CD4-positive, alpha-beta T cell treated with Interleukin-17A for 1 hour (primary cell): ENCODE results near the gene COQ6.
"Not testable (repeated sequence)": the region's sequence is repeated elsewhere in the genome, so short reads cannot be mapped to it uniquely, and the experiment has no call there.

ENCODE experiments used
- DNase-seq: peaks from one replicate; pipeline ENCODE4 v3.0.0-alpha.2; 2020

The COQ6 gene

GRCh38 chr14:73988656-73989055 lies 38.6 kb downstream of the COQ6 start:
- DNase-seq = not testable (repeated sequence)

GRCh38 chr14:73991092-73991491 lies 41.0 kb downstream of the COQ6 start:
- DNase-seq = no peak

GRCh38 chr14:73994926-73995325 lies 44.8 kb downstream of the COQ6 start:
- DNase-seq = not testable (repeated sequence)

DNA sequence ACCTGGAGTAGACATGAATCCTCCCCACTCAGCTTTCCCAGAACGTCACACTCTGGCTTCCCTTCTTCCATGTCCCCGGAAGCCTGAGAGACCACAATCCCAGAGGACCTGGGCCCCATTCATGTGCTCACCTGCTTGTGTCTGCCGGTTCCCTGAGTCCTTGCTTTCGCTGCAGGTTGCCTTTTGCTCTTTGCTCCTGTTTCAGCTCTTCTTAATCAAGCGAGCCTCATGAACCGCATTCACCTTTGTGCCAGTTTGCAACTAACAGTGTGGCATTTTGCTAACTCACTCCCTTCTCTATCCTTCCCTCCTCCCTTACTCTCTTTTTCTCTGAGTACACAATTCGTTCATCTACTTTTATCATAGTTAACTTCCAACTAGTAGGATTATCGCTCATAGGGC lies 45.9 kb downstream of the COQ6 start:
- DNase-seq = no peak

DNA sequence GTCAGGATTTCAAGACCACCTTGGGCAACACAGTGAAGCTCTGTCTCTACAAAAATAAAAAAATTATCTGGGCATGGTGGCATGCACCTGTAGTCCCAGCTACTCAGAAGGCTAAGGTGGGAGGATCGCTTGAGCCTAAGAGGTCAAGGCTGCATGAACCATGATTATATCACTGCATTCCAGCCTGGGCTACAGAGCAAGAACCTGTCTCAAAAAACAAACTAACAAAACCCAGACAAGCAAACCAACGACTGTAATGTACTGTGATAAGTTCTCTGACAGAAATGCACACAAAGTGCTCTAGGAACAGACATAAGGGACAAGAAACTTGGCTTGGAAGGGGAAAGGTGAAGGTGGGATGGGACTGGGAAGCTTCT lies 46.6 kb downstream of the COQ6 start:
- DNase-seq = no peak

DNA sequence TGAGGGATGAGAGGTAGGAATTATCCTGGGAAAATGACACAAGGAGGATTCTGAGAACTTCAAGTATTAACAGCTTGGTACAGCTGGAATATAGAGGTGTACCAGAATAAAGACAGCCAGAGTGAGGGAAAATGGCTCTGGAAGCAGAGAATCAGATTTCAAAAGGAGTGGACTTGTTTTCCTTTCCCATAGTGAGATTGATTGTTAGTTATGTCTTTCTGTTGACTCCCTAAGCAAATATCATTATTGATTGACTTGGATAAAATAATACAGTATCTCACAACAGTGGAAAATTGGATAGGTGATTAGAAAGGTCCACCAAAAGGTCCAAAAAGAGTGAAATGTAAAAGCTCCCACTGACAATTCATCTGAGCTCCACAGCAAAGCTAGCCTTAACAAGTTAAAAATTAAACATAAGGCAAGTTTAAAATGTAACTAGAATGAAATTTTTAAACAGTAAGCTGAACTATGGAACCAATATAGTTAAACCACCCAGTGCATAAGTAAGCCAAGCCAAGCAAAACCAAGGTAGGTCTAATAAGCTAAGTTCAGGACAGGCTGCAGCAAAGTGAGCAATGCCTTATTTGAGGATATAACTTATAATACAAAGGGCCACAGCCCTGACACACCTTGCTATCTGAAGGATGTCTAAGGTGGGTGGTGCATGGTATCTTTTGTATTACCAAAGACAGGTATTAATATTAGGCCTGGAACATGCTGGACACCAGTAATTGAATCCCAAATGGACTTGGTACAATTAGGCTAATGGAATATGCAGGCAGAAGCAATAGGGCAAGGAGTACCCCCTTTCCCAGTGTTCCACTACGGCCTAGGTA lies 47.2 kb downstream of the COQ6 start:
- no peak for DNase-seq

DNA sequence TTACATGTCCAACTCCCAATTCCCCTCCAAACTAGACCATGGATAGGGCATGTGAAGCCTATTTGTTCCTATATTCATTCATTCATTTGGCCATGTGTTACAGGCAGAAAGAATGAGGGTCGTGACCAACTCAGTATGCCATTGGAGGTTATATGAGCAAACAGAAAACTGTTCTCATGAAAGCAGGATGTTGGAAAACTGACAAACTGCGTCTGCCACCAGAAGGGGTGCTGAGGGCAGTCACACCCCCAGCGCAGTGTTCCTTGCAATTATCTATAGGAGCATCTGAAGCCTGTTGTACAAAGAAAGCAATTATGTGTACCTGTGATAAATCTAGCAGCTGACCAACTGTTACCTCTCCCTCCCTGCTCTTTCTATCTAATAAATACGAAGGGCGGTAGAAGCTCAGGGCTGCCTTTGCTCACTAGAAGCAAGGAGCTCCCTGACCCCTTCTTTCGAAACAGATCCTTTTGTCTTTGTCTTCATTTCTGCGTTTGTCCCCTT lies 47.9 kb downstream of the COQ6 start:
- no peak for DNase-seq

- no peak for DNase-seq
These were observed 48.6 kb downstream of the COQ6 start for GRCh38 chr14:73998726-73999125.

GRCh38 chr14:74005664-74006063 lies 55.6 kb downstream of the COQ6 start:
- DNase-seq = not testable (repeated sequence)

DNA sequence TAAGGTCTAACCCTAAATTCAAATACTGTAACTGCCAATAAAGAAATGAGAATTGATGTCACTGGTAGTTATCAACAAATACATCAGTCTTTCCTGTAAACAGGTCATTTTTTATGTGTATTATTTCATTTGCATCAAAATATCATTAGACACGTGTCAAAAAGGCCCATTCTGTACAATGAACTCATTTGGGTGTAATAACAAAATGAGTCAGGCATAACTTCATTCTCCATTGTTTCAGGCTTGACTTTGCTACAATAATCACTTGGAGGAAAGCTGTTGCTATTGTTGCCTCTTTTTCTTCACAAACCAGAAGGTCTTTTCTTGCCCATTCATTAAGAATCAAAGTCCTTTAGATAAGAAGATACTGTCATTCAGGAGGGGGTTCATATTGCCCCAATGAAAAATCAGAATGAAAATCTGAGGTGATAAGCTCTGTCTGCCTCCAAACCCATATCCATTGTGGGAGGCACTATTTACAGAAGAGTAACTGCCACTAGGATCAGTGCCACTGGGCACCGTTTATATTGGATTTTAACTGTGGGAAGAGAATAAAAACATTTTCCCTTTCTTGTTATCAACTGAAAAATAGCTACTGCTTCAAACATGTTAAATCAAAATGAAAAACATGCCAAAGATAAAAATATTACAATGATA lies 58.9 kb downstream of the COQ6 start:
- DNase-seq = no peak
